ENCODE results near the gene R3HDM4.

R3HDM4 gene

DNA sequence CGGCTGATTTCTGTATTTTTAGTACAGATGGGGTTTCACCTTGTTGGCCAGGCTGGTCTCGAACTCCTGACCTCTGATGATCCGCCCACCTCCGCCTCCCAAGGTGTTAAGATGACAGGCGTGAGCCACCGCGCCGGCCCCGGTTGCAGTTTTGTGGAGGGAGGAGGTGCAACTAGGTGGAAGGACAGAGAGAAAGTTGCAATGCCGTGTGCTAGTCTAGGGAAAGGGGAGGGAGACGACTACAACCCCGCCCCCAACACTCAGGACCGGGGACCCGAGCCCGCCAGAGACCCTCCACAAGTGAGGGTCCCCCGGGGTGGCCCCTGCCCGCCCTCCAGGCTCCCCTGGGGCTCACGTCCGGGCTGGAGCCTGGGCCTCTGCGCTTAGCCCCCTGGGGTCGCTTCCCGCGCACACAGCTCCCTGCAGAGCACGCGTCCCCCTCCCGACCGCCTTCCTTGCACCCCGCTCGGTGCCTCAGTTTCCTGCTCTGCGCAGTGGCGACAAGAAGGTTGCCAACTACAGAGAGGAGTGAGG, 11.6 kb upstream of the R3HDM4 start:
- Histone ChIP-seq H3K4me3 (ENCODE audit: low read depth in 1 of 2, low read length in 2 of 2) (peak overlapping the region; percentile 69 to 80), H3K9me3 (ENCODE audit: control insufficient read depth in 1 of 2, low read length in 2 of 2) (no peaks in the 10 kb centered on the region), H3K4me1 (ENCODE audit: control insufficient read depth in 1 of 2, insufficient read depth in 2 of 2, low read length in 2 of 2) (peaks cover 0 to 11% of the 10 kb centered on the region in 2 donors), H3K27ac (ENCODE audit: low read depth, low read length) (no peak overlapping the region), H3K9ac (ENCODE audit: low read depth in 1 of 2, low read length in 2 of 2) (peak overlapping the region; percentile 49 to 54), H3K27me3 (ENCODE audit: control insufficient read depth in 1 of 2, insufficient read depth in 2 of 2, low read length in 2 of 2) (peaks cover 6 to 9% of the 10 kb centered on the region in 2 donors), H3K36me3 (ENCODE audit: control insufficient read depth in 1 of 2, insufficient read depth in 2 of 2, low read length in 2 of 2) (no peaks in the 10 kb centered on the region)

DNA sequence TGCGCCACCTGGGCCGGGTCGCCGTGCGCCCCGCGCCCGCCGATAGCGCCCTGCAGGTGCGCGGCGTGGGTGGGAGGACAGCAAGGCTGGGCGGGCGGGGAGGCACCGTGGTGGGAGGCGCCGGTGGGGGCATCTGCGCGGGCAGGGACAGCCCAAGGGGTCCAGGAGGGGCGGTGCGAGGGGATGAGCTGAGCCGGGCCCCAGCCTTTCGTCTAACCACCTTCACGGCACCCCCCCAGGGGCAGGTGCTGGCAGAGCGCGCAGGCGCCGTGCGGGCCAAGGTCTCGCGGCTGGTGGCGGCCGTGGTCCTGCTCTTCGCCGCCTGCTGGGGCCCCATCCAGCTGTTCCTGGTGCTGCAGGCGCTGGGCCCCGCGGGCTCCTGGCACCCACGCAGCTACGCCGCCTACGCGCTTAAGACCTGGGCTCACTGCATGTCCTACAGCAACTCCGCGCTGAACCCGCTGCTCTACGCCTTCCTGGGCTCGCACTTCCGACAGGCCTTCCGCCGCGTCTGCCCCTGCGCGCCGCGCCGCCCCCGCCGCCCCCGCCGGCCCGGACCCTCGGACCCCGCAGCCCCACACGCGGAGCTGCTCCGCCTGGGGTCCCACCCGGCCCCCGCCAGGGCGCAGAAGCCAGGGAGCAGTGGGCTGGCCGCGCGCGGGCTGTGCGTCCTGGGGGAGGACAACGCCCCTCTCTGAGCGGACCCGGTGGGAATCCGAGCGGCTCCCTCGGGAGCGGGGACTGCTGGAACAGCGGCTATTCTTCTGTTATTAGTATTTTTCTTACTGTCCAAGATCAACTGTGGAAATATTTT, 7.2 kb upstream of the R3HDM4 start:
- peak overlapping the region in 1 of 2 donors; percentile 54 for H3K4me3 ChIP-seq (ENCODE audit: low read depth in 1 of 2, low read length in 2 of 2)
- H3K27ac ChIP-seq (ENCODE audit: low read depth, low read length) = no peak overlapping the region
- no peak overlapping the region for H3K9ac ChIP-seq (ENCODE audit: low read depth in 1 of 2, low read length in 2 of 2)
- peaks cover 30% of the 10 kb centered on the region in 2 donors for H3K27me3 ChIP-seq (ENCODE audit: control insufficient read depth in 1 of 2, insufficient read depth in 2 of 2, low read length in 2 of 2)
- H3K36me3 ChIP-seq (ENCODE audit: control insufficient read depth in 1 of 2, insufficient read depth in 2 of 2, low read length in 2 of 2) = no peaks in the 10 kb centered on the region
- H3K4me1 ChIP-seq (ENCODE audit: control insufficient read depth in 1 of 2, insufficient read depth in 2 of 2, low read length in 2 of 2) = peaks cover 0 to 22% of the 10 kb centered on the region in 2 donors
- H3K9me3 ChIP-seq (ENCODE audit: control insufficient read depth in 1 of 2, low read length in 2 of 2) = no peaks in the 10 kb centered on the region

- Histone ChIP-seq H3K9me3 (ENCODE audit: control insufficient read depth in 1 of 2, low read length in 2 of 2) (no peaks in the 10 kb centered on the region), H3K9ac (ENCODE audit: low read depth in 1 of 2, low read length in 2 of 2) (no peak overlapping the region), H3K4me3 (ENCODE audit: low read depth in 1 of 2, low read length in 2 of 2) (no peak overlapping the region), H3K27ac (ENCODE audit: low read depth, low read length) (no peak overlapping the region), H3K36me3 (ENCODE audit: control insufficient read depth in 1 of 2, insufficient read depth in 2 of 2, low read length in 2 of 2) (no peaks in the 10 kb centered on the region), H3K27me3 (ENCODE audit: control insufficient read depth in 1 of 2, insufficient read depth in 2 of 2, low read length in 2 of 2) (peaks cover 30% of the 10 kb centered on the region in 2 donors), H3K4me1 (ENCODE audit: control insufficient read depth in 1 of 2, insufficient read depth in 2 of 2, low read length in 2 of 2) (peaks cover 0 to 17% of the 10 kb centered on the region in 2 donors)
These were observed 6.4 kb upstream of the R3HDM4 start for GRCh38 chr19:919199-920050.

DNA sequence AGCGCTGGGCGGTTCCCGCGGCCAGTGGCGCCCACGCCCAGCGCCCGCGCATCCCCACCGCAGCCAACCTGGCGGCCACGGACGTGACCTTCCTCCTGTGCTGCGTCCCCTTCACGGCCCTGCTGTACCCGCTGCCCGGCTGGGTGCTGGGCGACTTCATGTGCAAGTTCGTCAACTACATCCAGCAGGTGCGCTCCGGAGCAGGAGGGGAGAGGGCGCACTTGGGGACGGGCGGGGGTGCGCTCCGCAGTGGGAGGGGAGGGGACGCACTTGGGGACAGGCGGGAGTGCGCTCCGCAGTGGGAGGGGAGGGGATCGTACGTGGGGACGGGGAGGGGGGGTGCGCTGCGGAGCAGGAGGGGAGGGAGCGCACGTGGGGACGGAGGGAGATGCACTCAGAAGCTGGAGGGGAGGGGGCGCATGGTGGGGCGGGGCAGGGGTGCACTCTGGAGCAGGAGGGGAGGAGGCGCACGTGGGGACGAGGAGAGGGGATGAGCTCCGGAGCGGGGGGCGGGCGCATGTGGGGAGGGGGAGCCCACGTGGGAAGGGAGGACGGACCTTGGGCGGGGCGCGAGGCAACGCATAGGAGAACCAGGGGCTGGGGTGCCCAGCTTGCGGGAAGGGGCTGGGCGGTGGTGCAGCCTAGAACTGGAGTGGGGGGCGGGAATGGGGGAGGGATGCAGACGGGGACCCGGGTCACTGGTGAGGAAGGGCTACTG, 5.6 kb upstream of the R3HDM4 start:
- H3K4me3 ChIP-seq (ENCODE audit: low read depth in 1 of 2, low read length in 2 of 2) = no peak overlapping the region

DNA sequence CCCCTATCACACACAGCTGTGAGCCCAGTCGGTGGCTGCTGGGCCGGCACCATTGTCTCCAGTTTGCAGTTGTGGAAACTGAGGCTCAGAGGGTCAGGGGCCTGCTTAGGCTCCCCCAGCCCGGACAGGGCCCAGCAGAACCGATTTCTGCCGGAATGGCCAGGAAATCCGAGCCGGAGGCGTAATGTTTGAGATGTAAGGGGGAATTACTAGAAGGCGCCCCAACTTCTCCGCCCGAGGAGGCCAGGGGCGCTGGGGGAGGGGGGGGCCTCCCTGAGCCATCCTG, 5.1 kb upstream of the R3HDM4 start:
- no peaks in the 10 kb centered on the region for H3K36me3 ChIP-seq (ENCODE audit: control insufficient read depth in 1 of 2, insufficient read depth in 2 of 2, low read length in 2 of 2)
- H3K4me1 ChIP-seq (ENCODE audit: control insufficient read depth in 1 of 2, insufficient read depth in 2 of 2, low read length in 2 of 2) = peaks cover 3 to 21% of the 10 kb centered on the region in 2 donors
- H3K9ac ChIP-seq (ENCODE audit: low read depth in 1 of 2, low read length in 2 of 2) = no peak overlapping the region
- no peak overlapping the region for H3K4me3 ChIP-seq (ENCODE audit: low read depth in 1 of 2, low read length in 2 of 2)
- H3K9me3 ChIP-seq (ENCODE audit: control insufficient read depth in 1 of 2, low read length in 2 of 2) = no peaks in the 10 kb centered on the region
- H3K27me3 ChIP-seq (ENCODE audit: control insufficient read depth in 1 of 2, insufficient read depth in 2 of 2, low read length in 2 of 2) = peaks cover 30% of the 10 kb centered on the region in 2 donors
- H3K27ac ChIP-seq (ENCODE audit: low read depth, low read length) = no peak overlapping the region

More for the DNA sequence above, 5.6 kb upstream of the R3HDM4 start:
- peaks cover 1 to 18% of the 10 kb centered on the region in 2 donors for H3K4me1 ChIP-seq (ENCODE audit: control insufficient read depth in 1 of 2, insufficient read depth in 2 of 2, low read length in 2 of 2)
- peaks cover 30% of the 10 kb centered on the region in 2 donors for H3K27me3 ChIP-seq (ENCODE audit: control insufficient read depth in 1 of 2, insufficient read depth in 2 of 2, low read length in 2 of 2)
- no peak overlapping the region for H3K9ac ChIP-seq (ENCODE audit: low read depth in 1 of 2, low read length in 2 of 2)
- H3K9me3 ChIP-seq (ENCODE audit: control insufficient read depth in 1 of 2, low read length in 2 of 2) = no peaks in the 10 kb centered on the region
- H3K36me3 ChIP-seq (ENCODE audit: control insufficient read depth in 1 of 2, insufficient read depth in 2 of 2, low read length in 2 of 2) = no peaks in the 10 kb centered on the region
- no peak overlapping the region for H3K27ac ChIP-seq (ENCODE audit: low read depth, low read length)

DNA sequence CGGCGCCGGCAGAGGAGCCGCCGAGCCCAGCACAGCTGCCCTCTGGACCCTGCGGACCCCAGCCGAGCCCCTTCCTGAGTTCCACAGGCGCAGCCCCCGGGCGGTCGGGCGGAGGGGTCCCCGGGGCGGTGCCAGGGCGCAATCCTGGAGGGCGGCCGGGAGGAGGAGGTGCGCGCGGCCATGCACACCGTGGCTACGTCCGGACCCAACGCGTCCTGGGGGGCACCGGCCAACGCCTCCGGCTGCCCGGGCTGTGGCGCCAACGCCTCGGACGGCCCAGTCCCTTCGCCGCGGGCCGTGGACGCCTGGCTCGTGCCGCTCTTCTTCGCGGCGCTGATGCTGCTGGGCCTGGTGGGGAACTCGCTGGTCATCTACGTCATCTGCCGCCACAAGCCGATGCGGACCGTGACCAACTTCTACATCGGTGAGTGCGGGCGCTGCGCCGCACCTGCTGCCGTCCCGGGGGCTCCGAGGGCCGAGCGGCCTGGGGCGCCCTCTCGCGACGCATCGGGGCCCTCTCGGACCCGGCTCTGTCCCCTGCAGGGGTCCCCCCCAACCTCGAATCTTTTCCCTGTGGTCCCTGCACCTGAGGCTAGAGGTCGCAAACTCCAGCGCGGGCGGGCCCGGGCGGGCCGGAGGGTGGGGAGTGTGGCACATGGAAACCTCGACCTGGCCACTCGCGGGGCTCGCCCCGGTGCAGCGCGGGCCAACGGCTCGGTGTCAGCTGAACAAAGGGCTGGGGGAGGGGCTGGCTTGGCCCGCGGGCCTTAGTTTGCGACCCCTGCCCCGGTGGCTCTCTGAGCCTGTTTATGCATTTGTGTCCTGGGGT, 4.5 kb upstream of the R3HDM4 start, which contains the start of gene KISS1R:
KISS1R (plus strand) TSS at position 11 of the 829 bp plus-strand sequence; CDS start at position 181, 170 bp downstream.
- peak within 1 kb of the TSS in 1 of 2 donors; percentile 54 for H3K4me3 ChIP-seq (ENCODE audit: low read depth in 1 of 2, low read length in 2 of 2)
- no peak within 1 kb of the TSS for H3K27ac ChIP-seq (ENCODE audit: low read depth, low read length)
- H3K9me3 ChIP-seq (ENCODE audit: control insufficient read depth in 1 of 2, low read length in 2 of 2) = no peaks in the 10 kb centered on the region
- H3K9ac ChIP-seq (ENCODE audit: low read depth in 1 of 2, low read length in 2 of 2) = no peak within 1 kb of the TSS
- H3K36me3 ChIP-seq (ENCODE audit: control insufficient read depth in 1 of 2, insufficient read depth in 2 of 2, low read length in 2 of 2) = no peaks in the 10 kb centered on the region
- peaks cover 3 to 21% of the 10 kb centered on the region in 2 donors for H3K4me1 ChIP-seq (ENCODE audit: control insufficient read depth in 1 of 2, insufficient read depth in 2 of 2, low read length in 2 of 2)
- peaks cover 30% of the 10 kb centered on the region in 2 donors for H3K27me3 ChIP-seq (ENCODE audit: control insufficient read depth in 1 of 2, insufficient read depth in 2 of 2, low read length in 2 of 2)

GRCh38 chr19:916645-917322, 3.8 kb upstream of the R3HDM4 start:
- Histone ChIP-seq H3K36me3 (ENCODE audit: control insufficient read depth in 1 of 2, insufficient read depth in 2 of 2, low read length in 2 of 2) (no peaks in the 10 kb centered on the region), H3K27ac (ENCODE audit: low read depth, low read length) (no peak overlapping the region), H3K4me1 (ENCODE audit: control insufficient read depth in 1 of 2, insufficient read depth in 2 of 2, low read length in 2 of 2) (peaks cover 3 to 21% of the 10 kb centered on the region in 2 donors), H3K4me3 (ENCODE audit: low read depth in 1 of 2, low read length in 2 of 2) (peak overlapping the region in 1 of 2 donors; percentile 54), H3K9ac (ENCODE audit: low read depth in 1 of 2, low read length in 2 of 2) (no peak overlapping the region), H3K9me3 (ENCODE audit: control insufficient read depth in 1 of 2, low read length in 2 of 2) (no peaks in the 10 kb centered on the region), H3K27me3 (ENCODE audit: control insufficient read depth in 1 of 2, insufficient read depth in 2 of 2, low read length in 2 of 2) (peaks cover 30% of the 10 kb centered on the region in 2 donors)

GRCh38 chr19:912181-913079, 589 bp downstream of the R3HDM4 start:
- no peaks in the 10 kb centered on the region for H3K36me3 ChIP-seq (ENCODE audit: control insufficient read depth in 1 of 2, insufficient read depth in 2 of 2, low read length in 2 of 2)
- H3K27ac ChIP-seq (ENCODE audit: low read depth, low read length) = peak overlapping the region; percentile 73
- peaks cover 13 to 20% of the 10 kb centered on the region in 2 donors for H3K4me1 ChIP-seq (ENCODE audit: control insufficient read depth in 1 of 2, insufficient read depth in 2 of 2, low read length in 2 of 2)
- H3K9ac ChIP-seq (ENCODE audit: low read depth in 1 of 2, low read length in 2 of 2) = peak overlapping the region; percentile 51 to 63
- H3K9me3 ChIP-seq (ENCODE audit: control insufficient read depth in 1 of 2, low read length in 2 of 2) = no peaks in the 10 kb centered on the region
- H3K4me3 ChIP-seq (ENCODE audit: low read depth in 1 of 2, low read length in 2 of 2) = peak overlapping the region; percentile 66 to 78
- peaks cover 6 to 9% of the 10 kb centered on the region in 2 donors for H3K27me3 ChIP-seq (ENCODE audit: control insufficient read depth in 1 of 2, insufficient read depth in 2 of 2, low read length in 2 of 2)

Data from duodenal mucosa (tissue), 2 donors.